K562 (cell line): ENCODE measurements around the gene NPY4R.
"Not testable (repeated sequence)": the region's sequence is repeated elsewhere in the genome, so short reads cannot be mapped to it uniquely, and the experiment has no call there.

ENCODE experiments used
- BMI1 ChIP-seq: fragments of 150-350 bp; IDR thresholded peaks from 2 replicates; pipeline ENCODE4 v1.6.1; 2014; ENCODE audit warnings: low read length
- E2F4 ChIP-seq: sonication (generic); formaldehyde crosslinking; IDR thresholded peaks from 2 replicates; pipeline ENCODE4 v1.8.0; 2022; ENCODE audit warnings: mild to moderate bottlenecking, low read depth, missing genetic modification reagents
- EZH2 ChIP-seq: IDR thresholded peaks from 2 replicates; pipeline ENCODE4 v1.6.1; 2012; ENCODE audit warnings: low read depth, mild to moderate bottlenecking, inconsistent platforms, low read length, borderline replicate concordance
- MAFK ChIP-seq: IDR thresholded peaks from 2 replicates; pipeline ENCODE4 v1.6.1; 2011; ENCODE audit warnings: low read length, improper control_type of control experiment
- NFIC ChIP-seq: fragments of 450-650 bp; IDR thresholded peaks from 2 replicates; pipeline ENCODE4 v1.6.1; 2017; ENCODE audit warnings: mild to moderate bottlenecking, inconsistent platforms
- NUFIP1 ChIP-seq: fragments of 450-650 bp; IDR thresholded peaks from 2 replicates; pipeline ENCODE4 v1.6.1; 2018; ENCODE audit not compliant: partially characterized antibody
- POLR2AphosphoS2 ChIP-seq: IDR thresholded peaks from 2 replicates; pipeline ENCODE4 v1.6.1; 2012; ENCODE audit warnings: low read length, improper control_type of control experiment
- SRF ChIP-seq, 2 experiments: fragments of 250-450, 450-650 bp in 1 of 2; sonication (Bioruptor Pico) in 1 of 2; sonication (generic) in 1 of 2; formaldehyde crosslinking; IDR thresholded peaks; 2 replicates each; pipeline versions ENCODE4 v1.5.0 to v1.5.1; 2020 to 2022; ENCODE audit warnings: mild to moderate bottlenecking in 1 of 2, missing genetic modification reagents in 1 of 2
- TCF7L2 ChIP-seq: fragments of 150-350 bp; IDR thresholded peaks from 2 replicates; pipeline ENCODE4 v1.6.1; 2016; ENCODE audit warnings: low read depth, mild to moderate bottlenecking, low read length, moderate library complexity
- TEAD1 ChIP-seq, 2 experiments: fragments of 450-650 bp in 1 of 2; sonication (generic) in 1 of 2; formaldehyde crosslinking; IDR thresholded peaks; 2 replicates each; pipeline versions ENCODE4 v1.4.0 to v1.8.0; 2020 to 2022; ENCODE audit warnings: mild to moderate bottlenecking in 2 of 2, missing genetic modification reagents in 1 of 2
- ZNF140 ChIP-seq: fragments of 250-450 bp; sonication (Bioruptor Pico); IDR thresholded peaks from 2 replicates; pipeline ENCODE4 v1.8.0; 2021; ENCODE audit warnings: moderate library complexity, mild to moderate bottlenecking, inconsistent platforms
- TF ChIP-seq, protein P1 (sequence below): sonication (generic); formaldehyde crosslinking; IDR thresholded peaks from 2 replicates; pipeline ENCODE4 v1.8.0; 2023; ENCODE audit warnings: mild to moderate bottlenecking, missing genetic modification reagents
- TF ChIP-seq, protein P2 (sequence below): fragments of 250-450 bp; sonication (Bioruptor Pico); IDR thresholded peaks from 2 replicates; pipeline ENCODE4 v1.5.0; 2020; ENCODE audit warnings: mild to moderate bottlenecking, borderline replicate concordance

DNA sequence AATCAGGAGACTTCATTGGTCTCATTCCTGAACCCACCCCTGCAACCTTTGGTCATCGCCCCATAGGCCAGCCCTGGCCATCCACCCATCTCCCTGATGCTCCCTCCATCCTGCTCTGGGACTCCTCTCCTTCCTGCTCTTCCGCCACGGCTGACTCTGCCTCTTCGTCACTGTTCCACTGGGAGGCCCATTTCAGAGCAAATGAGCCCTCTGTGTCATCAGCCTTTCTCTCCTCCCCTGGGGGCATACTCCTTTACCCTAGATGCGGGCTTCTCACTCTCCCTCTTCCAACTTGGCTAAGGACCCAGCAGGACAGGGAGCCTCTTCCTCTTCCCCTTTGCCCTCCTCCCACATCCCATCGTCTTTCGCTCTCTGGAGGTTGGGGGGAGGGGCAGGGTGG, 47.5 kb downstream of the NPY4R start:
- TF ChIP-seq SRF (CRISPR knock-in tag; IDR thresholded peaks at IDR 0.05); ZNF140; TEAD1 (CRISPR knock-in tag; IDR thresholded peaks at IDR 0.05); NUFIP1; MAFK; EZH2; E2F4 (CRISPR knock-in tag); NFIC; BMI1; TCF7L2; POLR2AphosphoS2: not testable (repeated sequence)
- TF ChIP-seq, protein P1, sequence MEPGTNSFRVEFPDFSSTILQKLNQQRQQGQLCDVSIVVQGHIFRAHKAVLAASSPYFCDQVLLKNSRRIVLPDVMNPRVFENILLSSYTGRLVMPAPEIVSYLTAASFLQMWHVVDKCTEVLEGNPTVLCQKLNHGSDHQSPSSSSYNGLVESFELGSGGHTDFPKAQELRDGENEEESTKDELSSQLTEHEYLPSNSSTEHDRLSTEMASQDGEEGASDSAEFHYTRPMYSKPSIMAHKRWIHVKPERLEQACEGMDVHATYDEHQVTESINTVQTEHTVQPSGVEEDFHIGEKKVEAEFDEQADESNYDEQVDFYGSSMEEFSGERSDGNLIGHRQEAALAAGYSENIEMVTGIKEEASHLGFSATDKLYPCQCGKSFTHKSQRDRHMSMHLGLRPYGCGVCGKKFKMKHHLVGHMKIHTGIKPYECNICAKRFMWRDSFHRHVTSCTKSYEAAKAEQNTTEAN: not testable (repeated sequence)
- TF ChIP-seq, protein P2, sequence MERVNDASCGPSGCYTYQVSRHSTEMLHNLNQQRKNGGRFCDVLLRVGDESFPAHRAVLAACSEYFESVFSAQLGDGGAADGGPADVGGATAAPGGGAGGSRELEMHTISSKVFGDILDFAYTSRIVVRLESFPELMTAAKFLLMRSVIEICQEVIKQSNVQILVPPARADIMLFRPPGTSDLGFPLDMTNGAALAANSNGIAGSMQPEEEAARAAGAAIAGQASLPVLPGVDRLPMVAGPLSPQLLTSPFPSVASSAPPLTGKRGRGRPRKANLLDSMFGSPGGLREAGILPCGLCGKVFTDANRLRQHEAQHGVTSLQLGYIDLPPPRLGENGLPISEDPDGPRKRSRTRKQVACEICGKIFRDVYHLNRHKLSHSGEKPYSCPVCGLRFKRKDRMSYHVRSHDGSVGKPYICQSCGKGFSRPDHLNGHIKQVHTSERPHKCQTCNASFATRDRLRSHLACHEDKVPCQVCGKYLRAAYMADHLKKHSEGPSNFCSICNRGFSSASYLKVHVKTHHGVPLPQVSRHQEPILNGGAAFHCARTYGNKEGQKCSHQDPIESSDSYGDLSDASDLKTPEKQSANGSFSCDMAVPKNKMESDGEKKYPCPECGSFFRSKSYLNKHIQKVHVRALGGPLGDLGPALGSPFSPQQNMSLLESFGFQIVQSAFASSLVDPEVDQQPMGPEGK (CRISPR knock-in tag): not testable (repeated sequence)
